HFF-Myc (cell line): ENCODE results near the gene COL5A1.

Source experiments
- DNase-seq: peaks from one replicate; pipeline ENCODE4 v3.0.0-alpha.2; 2011; ENCODE audit warnings: low read depth; ENCODE audit errors: extremely low read depth
- H3K4me3 ChIP-seq: replicated peaks from 2 replicates; pipeline ENCODE4 v1.5.1; 2011; ENCODE audit warnings: low read depth, mild to moderate bottlenecking, control low read depth, low read length
- TF ChIP-seq, protein P1 (sequence below): IDR thresholded peaks from 2 replicates; pipeline ENCODE4 v1.5.1; 2012; ENCODE audit warnings: mild to moderate bottlenecking, low read depth, low read length, control low read depth; ENCODE audit errors: missing control alignments

Gene COL5A1

GRCh38 chr9:134722120-134722701 lies 80.6 kb downstream of the COL5A1 start:
- H3K4me3 ChIP-seq: no peak overlapping the region
- TF ChIP-seq, protein P1, sequence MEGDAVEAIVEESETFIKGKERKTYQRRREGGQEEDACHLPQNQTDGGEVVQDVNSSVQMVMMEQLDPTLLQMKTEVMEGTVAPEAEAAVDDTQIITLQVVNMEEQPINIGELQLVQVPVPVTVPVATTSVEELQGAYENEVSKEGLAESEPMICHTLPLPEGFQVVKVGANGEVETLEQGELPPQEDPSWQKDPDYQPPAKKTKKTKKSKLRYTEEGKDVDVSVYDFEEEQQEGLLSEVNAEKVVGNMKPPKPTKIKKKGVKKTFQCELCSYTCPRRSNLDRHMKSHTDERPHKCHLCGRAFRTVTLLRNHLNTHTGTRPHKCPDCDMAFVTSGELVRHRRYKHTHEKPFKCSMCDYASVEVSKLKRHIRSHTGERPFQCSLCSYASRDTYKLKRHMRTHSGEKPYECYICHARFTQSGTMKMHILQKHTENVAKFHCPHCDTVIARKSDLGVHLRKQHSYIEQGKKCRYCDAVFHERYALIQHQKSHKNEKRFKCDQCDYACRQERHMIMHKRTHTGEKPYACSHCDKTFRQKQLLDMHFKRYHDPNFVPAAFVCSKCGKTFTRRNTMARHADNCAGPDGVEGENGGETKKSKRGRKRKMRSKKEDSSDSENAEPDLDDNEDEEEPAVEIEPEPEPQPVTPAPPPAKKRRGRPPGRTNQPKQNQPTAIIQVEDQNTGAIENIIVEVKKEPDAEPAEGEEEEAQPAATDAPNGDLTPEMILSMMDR: no peak
- DNase-seq: no peak

DNA sequence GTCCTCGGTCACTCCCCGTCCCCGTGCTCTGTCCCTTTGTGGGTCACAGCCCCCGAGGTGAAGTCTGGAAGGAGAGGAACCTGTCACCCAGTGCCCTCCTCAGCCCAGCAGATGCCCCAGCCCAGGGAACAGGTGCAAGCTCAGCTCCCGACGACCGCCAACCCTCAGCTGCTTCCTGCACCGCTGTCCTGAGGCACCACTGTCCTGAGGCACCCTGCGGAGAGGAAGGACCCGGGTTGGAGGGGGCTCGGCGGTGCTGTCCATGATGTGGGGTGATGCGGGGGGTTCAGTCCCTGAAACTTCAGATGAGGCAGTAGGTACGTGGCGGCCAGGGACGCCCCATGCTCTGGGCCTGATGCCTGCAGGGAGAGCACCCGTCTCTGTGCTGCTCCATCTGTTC lies 81.4 kb downstream of the COL5A1 start:
- TF ChIP-seq, protein P1: no peak
- H3K4me3 ChIP-seq: no peak overlapping the region
- no peak for DNase-seq

GRCh38 chr9:134723491-134724190 lies 82.0 kb downstream of the COL5A1 start:
- TF ChIP-seq, protein P1: no peak
- H3K4me3 ChIP-seq: no peak overlapping the region
- DNase-seq: no peak

DNA sequence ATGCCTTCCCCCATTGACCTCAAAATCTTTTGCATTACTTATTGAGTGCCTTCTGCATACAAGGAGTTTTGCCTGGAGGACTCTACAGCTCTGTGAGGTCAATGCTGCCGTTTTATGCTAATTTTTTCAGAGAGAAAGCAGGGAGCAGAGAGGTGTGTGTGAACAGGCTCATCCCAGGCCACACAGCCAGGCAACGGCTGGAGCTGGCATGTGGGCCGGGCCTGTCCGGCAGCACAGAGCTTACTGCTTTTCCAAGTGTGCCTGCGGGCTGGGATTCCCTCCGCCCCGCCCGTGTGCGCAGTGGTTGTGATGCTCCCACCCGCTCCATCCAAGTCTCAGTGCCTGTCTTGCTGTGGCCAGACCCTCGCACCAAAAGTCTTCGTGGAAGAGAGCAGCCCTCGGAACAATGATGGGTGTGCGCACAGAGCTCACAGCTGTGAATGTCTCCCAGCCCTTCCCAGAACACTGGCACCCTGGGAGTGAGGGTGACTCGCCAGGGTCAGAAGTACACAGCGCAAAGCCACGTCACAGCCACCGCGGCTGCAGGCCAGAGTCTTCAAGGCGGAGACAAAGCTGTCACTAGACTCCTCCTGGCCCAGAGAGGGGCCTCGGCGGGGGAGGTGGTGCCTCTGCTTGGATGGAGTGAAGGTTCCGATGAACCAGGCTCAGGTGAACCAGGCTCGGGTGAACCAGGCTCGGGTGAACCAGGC lies 82.8 kb downstream of the COL5A1 start:
- TF ChIP-seq, protein P1: no peak
- H3K4me3 ChIP-seq: no peak overlapping the region
- no peak for DNase-seq

DNA sequence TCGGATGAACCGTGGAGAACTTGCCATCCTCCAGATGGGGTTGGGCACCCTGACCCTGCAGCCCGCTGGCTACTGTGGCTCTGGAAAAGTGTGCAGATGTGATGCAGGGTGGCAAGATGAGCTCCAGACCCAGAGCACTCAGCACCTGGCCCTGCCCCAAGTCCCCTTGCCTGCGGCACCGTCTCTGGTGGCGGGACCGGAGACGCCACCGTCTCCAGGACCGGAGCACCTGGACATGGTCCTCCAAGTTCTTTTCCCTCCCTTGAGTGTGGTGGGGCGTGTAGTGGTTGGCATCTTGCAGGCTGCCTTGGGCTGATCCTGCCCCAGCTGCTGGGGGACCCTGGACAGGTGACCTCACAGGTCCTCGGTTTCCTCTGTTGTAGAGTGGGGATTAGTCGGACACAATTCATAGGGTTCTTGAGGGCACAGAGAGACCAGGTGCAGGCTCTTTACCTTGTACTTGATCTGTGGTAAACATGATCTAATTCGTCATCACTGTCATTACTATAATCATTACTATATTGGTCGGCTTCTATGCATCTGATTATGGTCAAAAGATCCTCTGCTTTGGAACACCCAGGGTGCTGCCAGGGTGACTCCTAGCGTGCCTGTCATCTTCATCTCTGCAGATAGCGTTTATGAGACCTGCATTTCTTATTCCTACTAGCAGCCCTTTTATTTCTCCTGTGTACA lies 83.5 kb downstream of the COL5A1 start:
- TF ChIP-seq, protein P1: no peak
- DNase-seq: no peak
- H3K4me3 ChIP-seq: no peak overlapping the region

GRCh38 chr9:134725605-134725940 lies 84.0 kb downstream of the COL5A1 start:
- H3K4me3 ChIP-seq: no peak overlapping the region
- TF ChIP-seq, protein P1: no peak
- peak; percentile 61 for DNase-seq
